Prostate gland (tissue), 2 donors: ENCODE data around the gene PROSER1. TPM values are rescaled to one million over a fixed set of nuclear protein-coding genes. Genes with fewer than 3 reads are reported as not detected.

Source experiments
- DNase-seq: peaks from one replicate; pipeline ENCODE4 v3.0.0-alpha.2; 2019; ENCODE audit warnings: low spot score
- H3K27ac ChIP-seq, 2 donors: fragments of 200-600 bp; sonication (generic); 2 replicates each; pipeline ENCODE4 v1.5.1; 2017 to 2019
- H3K27me3 ChIP-seq: fragments of 200-600 bp; sonication (generic); replicated peaks from 2 replicates; pipeline ENCODE4 v1.5.1; 2019; ENCODE audit not compliant: insufficient read depth
- H3K36me3 ChIP-seq, 2 donors: fragments of 200-600 bp; sonication (generic); 1 replicate in 1 of 2; 2 replicates in 1 of 2; pipeline versions ENCODE4 v1.5.1 to v1.8.1; 2017 to 2019
- H3K4me1 ChIP-seq: fragments of 200-600 bp; sonication (generic); replicated peaks from 2 replicates; pipeline ENCODE4 v1.5.1; 2019
- H3K4me3 ChIP-seq, 2 donors: fragments of 200-600 bp; sonication (generic); 2 replicates each; pipeline ENCODE4 v1.5.1; 2017 to 2019
- H3K9me3 ChIP-seq: fragments of 200-600 bp; sonication (generic); 2 replicates; pipeline ENCODE4 v1.5.1; 2017
- CTCF ChIP-seq, 4 experiments: fragments of 200-600 bp in 2 of 4; fragments of 450-650 bp in 2 of 4; sonication (generic) in 2 of 4; IDR thresholded peaks; 1 replicate in 3 of 4; 2 replicates in 1 of 4; pipeline ENCODE4 v1.5.1; 2016 to 2019; ENCODE audit warnings: antibody characterized with exemption in 4 of 4, mild to moderate bottlenecking in 2 of 4, moderate library complexity in 2 of 4
- POLR2A ChIP-seq: fragments of 450-650 bp; IDR thresholded peaks from one replicate; pipeline ENCODE4 v1.6.1; 2016; ENCODE audit warnings: antibody characterized with exemption, mild to moderate bottlenecking
- POLR2AphosphoS5 ChIP-seq: sonication (generic); formaldehyde crosslinking; IDR thresholded peaks from one replicate; pipeline ENCODE4 v1.6.1; 2017; ENCODE audit warnings: antibody characterized with exemption
- WGBS: methylation state at CpG from one replicate; pipeline ENCODE4 v1.1.5; 2018; 5-methylcytosine and 5-hydroxymethylcytosine counted together
- intact Hi-C: fragments of 100-400 bp; cut with DNase I; formaldehyde crosslinking; loops from one replicate; pipeline ENCODE4 v1.14.2; 2022
- total RNA-seq, 2 donors: library from RNA; depleted of rRNA; stranded (reverse); fragments of >200 nt; gene quantifications; one replicate each; pipeline ENCODE4 v1.1.0, GENCODE V29; 2016

The PROSER1 gene
- total RNA-seq, 2 donors from 2014 or later = 33.6 to 39.5 TPM

DNA sequence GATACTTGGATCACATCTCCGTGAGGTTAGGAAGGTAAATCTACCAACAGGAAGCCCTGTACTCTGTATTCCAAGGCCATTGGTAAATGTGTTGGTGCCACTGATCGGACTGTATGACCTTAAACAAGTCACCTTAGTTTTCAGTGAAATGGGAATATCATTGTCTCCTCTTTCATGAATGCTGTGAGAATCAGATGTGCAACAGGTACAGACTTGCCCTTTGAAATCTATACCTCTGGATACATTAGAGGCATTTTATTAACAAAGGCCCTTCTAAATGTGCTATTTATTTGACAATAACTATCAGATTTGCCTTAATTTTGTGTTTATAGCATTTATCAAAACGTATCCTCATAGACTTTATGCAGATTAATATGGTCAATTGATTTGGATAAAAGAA lies 11.4 kb upstream of the PROSER1 start:
- no peak overlapping the region for H3K27ac ChIP-seq
- 74% methylated on average over 3 of the region's 3 CpGs for WGBS
- TF ChIP-seq POLR2A (no peak), POLR2AphosphoS5 (no peak), CTCF (IDR thresholded peaks at IDR 0.05) (no peak)
- H3K4me3 ChIP-seq = no peak overlapping the region
- intact Hi-C loops = no loop called here
- no peaks in the 10 kb centered on the region for H3K27me3 ChIP-seq
- H3K36me3 ChIP-seq = no peaks in the 10 kb centered on the region
- H3K4me1 ChIP-seq = no peaks in the 10 kb centered on the region
- no peaks in the 10 kb centered on the region for H3K9me3 ChIP-seq
- DNase-seq = no peak

DNA sequence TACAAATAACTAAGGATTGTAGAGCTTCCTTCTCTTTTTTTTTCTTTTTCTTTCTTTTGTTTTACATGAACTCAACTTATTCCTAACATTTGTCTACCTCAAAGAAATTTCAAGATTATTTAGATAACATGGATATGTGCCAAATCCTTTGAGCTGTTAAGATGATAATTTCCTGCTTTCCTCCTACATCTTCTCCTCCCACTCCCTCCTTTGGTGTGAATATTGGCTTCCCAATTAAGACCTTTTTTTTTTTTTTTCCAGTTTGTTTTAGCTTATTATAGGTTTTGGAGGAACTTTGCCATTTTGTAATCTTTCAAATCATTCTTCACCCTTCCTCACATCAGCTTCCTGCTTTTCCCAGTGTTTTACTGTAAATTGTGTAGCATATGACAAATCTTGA lies 10.9 kb upstream of the PROSER1 start:
- no peak overlapping the region for H3K4me3 ChIP-seq
- H3K27ac ChIP-seq = no peak overlapping the region
- no peak for DNase-seq
- H3K9me3 ChIP-seq = no peaks in the 10 kb centered on the region
- no peaks in the 10 kb centered on the region for H3K36me3 ChIP-seq
- no peaks in the 10 kb centered on the region for H3K4me1 ChIP-seq
- H3K27me3 ChIP-seq = no peaks in the 10 kb centered on the region
- intact Hi-C loops = no loop called here
- no peak for TF ChIP-seq POLR2AphosphoS5
- no peak for TF ChIP-seq POLR2A
- TF ChIP-seq CTCF (IDR thresholded peaks at IDR 0.05) = no peak

- 21% methylated on average over 2 of the region's 2 CpGs for WGBS
- TF ChIP-seq CTCF (IDR thresholded peaks at IDR 0.05) = peak in 1 of 4 experiments; percentile 22
- no peak for TF ChIP-seq POLR2A
- TF ChIP-seq POLR2AphosphoS5 = peak; percentile 26
- Histone ChIP-seq H3K4me1 (no peaks in the 10 kb centered on the region), H3K36me3 (no peaks in the 10 kb centered on the region), H3K9me3 (no peaks in the 10 kb centered on the region), H3K27me3 (no peaks in the 10 kb centered on the region), H3K27ac (no peak overlapping the region), H3K4me3 (no peak overlapping the region)
- peak; percentile 61 for DNase-seq
- intact Hi-C loops = no loop called here
Observed at GRCh38 chr13:39047560-39047959, 9.7 kb upstream of the PROSER1 start.

DNA sequence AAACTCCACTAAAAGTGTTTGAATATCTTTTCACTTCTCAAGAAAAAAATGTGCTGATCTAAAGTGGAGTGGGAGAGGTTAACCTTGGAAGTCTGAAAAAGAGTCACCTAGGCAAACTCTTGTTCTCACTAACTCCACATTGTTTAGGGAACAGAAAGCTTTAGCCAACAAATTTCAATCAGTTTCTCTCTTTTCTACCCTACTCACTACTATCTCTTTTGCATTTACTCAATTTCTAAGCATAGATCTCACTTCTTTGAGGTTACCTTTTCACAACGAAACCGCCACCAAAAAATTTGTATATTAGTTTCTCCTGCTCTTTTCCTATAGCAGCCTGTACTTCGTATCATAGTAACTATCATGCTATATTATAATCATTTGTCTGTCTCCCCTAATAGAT lies 6.6 kb upstream of the PROSER1 start:
- Histone ChIP-seq H3K27me3 (no peaks in the 10 kb centered on the region), H3K27ac (no peak overlapping the region), H3K4me3 (no peak overlapping the region), H3K4me1 (no peaks in the 10 kb centered on the region), H3K9me3 (no peaks in the 10 kb centered on the region), H3K36me3 (no peaks in the 10 kb centered on the region)
- WGBS = 94% methylated on average over 3 of the region's 3 CpGs
- DNase-seq = no peak
- TF ChIP-seq CTCF (IDR thresholded peaks at IDR 0.05) (no peak), POLR2A (no peak), POLR2AphosphoS5 (no peak)
- intact Hi-C loops = no loop called here

GRCh38 chr13:39040206-39040605 lies 2.3 kb upstream of the PROSER1 start:
- WGBS = 45% methylated on average over 1 of the region's 1 CpG
- TF ChIP-seq POLR2AphosphoS5 (no peak), CTCF (IDR thresholded peaks at IDR 0.05) (no peak), POLR2A (no peak)
- no peaks in the 10 kb centered on the region for H3K4me1 ChIP-seq
- DNase-seq = no peak
- no peak overlapping the region for H3K4me3 ChIP-seq
- intact Hi-C loops = no loop called here
- H3K9me3 ChIP-seq = no peaks in the 10 kb centered on the region
- no peaks in the 10 kb centered on the region for H3K27me3 ChIP-seq
- H3K27ac ChIP-seq = no peak overlapping the region
- H3K36me3 ChIP-seq = no peaks in the 10 kb centered on the region
